Effector memory CD8-positive, alpha-beta T cell (primary cell): ENCODE measurements around the gene ZBTB24.

ENCODE experiments used
- ATAC-seq: fragments of 150-1000 bp; cut with Tn5 transposase; replicated peaks from 2 replicates; pipeline ENCODE4 v1.10.0; 2021; ENCODE audit warnings: mild to moderate bottlenecking, moderate library complexity
- DNase-seq, 3 experiments: peaks; one replicate each; pipeline ENCODE4 v3.0.0; 2021
- H3K27ac Mint-ChIP-seq, 2 donors: one replicate each; pipeline ENCODE4 v1.8.0; 2022; ENCODE audit warnings: mild to moderate bottlenecking in 2 of 2, mixed read lengths in 2 of 2, moderate library complexity in 2 of 2
- H3K27me3 Mint-ChIP-seq, 2 donors: one replicate each; pipeline ENCODE4 v1.8.0; 2022; ENCODE audit warnings: mixed read lengths in 2 of 2
- H3K36me3 Mint-ChIP-seq: one replicate; pipeline ENCODE4 v1.8.0; 2022; ENCODE audit warnings: mild to moderate bottlenecking, moderate library complexity, mixed read lengths; ENCODE audit not compliant: insufficient read depth
- H3K4me1 Mint-ChIP-seq, 2 donors: one replicate each; pipeline ENCODE4 v1.8.0; 2022; ENCODE audit warnings: low read depth in 2 of 2, mixed read lengths in 2 of 2
- H3K4me3 Mint-ChIP-seq, 2 donors: one replicate each; pipeline ENCODE4 v1.8.0; 2022; ENCODE audit warnings: mild to moderate bottlenecking in 2 of 2, mixed read lengths in 2 of 2, moderate library complexity in 2 of 2
- H3K9me3 Mint-ChIP-seq, 2 donors: one replicate each; pipeline ENCODE4 v1.8.0; 2022; ENCODE audit warnings: mixed read lengths in 2 of 2

ZBTB24 gene

DNA sequence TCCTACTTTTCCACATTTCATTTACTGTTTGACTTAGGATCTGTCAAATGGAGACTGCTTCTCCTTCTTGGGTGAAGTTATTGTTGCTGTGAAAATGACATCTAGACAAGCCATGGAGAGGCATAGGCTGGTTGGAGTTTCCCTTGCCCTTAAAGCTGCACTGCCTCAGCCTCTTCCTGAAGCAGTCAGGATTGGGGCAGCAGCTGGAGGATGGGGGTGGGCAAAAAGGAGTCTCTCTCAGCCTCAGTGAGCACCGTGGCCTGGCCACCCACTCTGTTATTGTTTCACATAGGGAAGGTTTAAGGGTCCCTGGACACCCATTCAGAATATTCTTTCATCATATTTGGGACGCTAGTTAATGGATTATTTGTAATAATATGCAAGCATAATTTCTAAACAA, 7.7 kb upstream of the ZBTB24 start:
- Mint-ChIP-seq H3K4me3 (peak overlapping the region; percentile 3 to 43), H3K9me3 (no peaks in the 10 kb centered on the region), H3K27ac (peak overlapping the region; percentile 54 to 59), H3K4me1 (peaks cover 14 to 16% of the 10 kb centered on the region in 2 donors), H3K36me3 (no peaks in the 10 kb centered on the region), H3K27me3 (no peaks in the 10 kb centered on the region)
- ATAC-seq (no peak), DNase-seq (no peak)

DNA sequence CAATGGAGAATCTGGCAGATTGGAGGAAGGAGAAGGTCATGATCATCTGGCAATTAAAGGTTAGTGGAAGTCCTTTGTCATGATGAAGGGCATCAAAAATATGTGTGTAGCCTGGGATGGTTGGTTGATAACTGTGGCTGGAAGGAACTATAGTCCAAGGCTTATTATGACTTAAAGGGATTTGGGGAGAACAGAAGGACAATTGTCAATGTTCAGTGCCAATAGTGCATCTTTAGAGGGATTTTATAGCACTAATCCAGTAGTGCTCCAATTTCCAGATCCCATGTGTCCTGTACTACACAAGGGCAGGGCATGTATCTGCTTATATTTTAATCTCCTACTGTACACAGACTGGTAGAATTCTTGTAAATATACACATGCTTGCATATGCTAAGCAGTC, 5.0 kb upstream of the ZBTB24 start:
- no peaks in the 10 kb centered on the region for H3K9me3 Mint-ChIP-seq
- ATAC-seq = no peak
- DNase-seq = no peak
- peaks cover 14 to 23% of the 10 kb centered on the region in 2 donors for H3K4me1 Mint-ChIP-seq
- H3K27me3 Mint-ChIP-seq = no peaks in the 10 kb centered on the region
- H3K27ac Mint-ChIP-seq = no peak overlapping the region
- no peaks in the 10 kb centered on the region for H3K36me3 Mint-ChIP-seq
- H3K4me3 Mint-ChIP-seq = no peak overlapping the region

DNA sequence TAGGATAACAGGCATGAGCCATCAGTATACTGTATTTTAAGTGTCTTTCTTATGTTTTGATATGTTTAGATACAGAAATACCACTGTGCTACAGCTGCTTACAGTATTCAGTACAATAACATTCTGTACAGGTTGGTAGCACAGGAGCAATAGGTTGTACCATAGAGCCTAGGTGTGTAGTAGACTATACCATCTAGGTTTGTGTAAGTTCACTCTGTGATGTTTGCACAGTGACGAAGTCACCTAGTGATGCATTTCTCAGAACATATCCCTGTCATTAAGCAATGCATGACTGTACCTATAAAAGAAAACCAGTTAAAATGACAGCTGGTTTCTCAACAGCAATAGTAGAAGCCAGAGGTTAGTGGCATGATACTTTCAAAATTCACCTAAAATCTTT, 3.0 kb upstream of the ZBTB24 start:
- H3K36me3 Mint-ChIP-seq = peaks cover 9% of the 10 kb centered on the region
- ATAC-seq = no peak
- H3K9me3 Mint-ChIP-seq = no peaks in the 10 kb centered on the region
- no peak overlapping the region for H3K4me3 Mint-ChIP-seq
- H3K27me3 Mint-ChIP-seq = no peaks in the 10 kb centered on the region
- peaks cover 20 to 26% of the 10 kb centered on the region in 2 donors for H3K4me1 Mint-ChIP-seq
- peak overlapping the region in 1 of 2 donors; percentile 81 for H3K27ac Mint-ChIP-seq
- DNase-seq = no peak

DNA sequence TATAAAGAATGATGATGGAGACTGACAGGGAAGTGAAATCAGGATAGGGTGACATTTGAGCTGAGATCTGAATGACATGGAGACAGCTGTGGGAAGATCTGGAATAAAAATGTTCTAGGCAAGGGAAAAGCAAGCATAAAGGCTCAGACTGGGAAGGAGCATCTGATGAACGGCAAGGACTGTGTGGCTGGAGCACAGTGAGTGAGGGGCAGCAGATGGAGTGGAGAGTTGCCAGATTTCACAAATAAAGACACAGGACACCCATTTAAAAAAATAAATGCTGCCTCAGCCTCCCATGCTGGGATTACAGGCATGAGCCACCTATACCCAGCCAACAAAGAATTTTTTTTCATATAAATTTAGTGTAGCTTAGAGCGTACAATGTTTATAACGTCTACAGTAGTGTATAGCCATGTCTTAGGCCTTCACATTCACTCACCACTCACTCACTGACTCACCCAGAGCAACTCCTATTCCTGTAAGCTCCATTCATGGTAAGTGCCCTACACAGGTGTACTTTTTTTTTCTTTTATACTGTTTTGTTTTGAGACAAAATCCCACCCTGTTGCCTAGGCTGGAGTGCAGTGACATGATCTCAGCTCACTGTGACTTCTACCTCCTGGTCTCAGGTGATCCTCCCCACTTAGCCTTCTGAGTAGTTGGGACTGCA, 2.4 kb upstream of the ZBTB24 start:
- peaks cover 10% of the 10 kb centered on the region for H3K36me3 Mint-ChIP-seq
- DNase-seq = no peak
- ATAC-seq = no peak

DNA sequence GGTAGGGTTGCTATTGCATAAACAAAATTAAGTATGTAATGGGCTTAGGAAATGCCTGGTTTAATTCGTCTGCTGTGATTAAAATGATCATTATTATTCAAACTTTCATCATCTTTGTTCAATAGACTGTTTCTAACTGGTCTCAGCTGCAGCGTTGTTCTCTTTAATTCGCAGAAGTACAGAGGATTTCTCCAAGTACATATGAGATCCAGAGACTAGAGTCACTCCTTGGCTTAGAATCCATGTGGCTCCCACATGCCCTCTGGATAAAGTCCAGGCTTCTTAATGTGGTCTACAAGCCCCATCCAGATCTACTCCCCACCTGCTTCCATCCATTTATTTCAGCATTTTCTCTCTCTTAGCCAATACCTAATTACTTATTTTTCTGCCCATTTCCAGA, 1.1 kb upstream of the ZBTB24 start:
- Mint-ChIP-seq H3K4me1 (peaks cover 29 to 31% of the 10 kb centered on the region in 2 donors), H3K27me3 (no peaks in the 10 kb centered on the region), H3K9me3 (no peaks in the 10 kb centered on the region), H3K27ac (peak overlapping the region; percentile 25 to 49), H3K36me3 (peaks cover 19% of the 10 kb centered on the region), H3K4me3 (peak overlapping the region; percentile 63 to 75)
- ATAC-seq (no peak), DNase-seq (no peak)

More for the DNA sequence above, 2.4 kb upstream of the ZBTB24 start:
- peaks cover 21 to 23% of the 10 kb centered on the region in 2 donors for H3K4me1 Mint-ChIP-seq
- no peaks in the 10 kb centered on the region for H3K27me3 Mint-ChIP-seq
- no peaks in the 10 kb centered on the region for H3K9me3 Mint-ChIP-seq
- H3K4me3 Mint-ChIP-seq = no peak overlapping the region
- peak overlapping the region in 1 of 2 donors; percentile 81 for H3K27ac Mint-ChIP-seq

DNA sequence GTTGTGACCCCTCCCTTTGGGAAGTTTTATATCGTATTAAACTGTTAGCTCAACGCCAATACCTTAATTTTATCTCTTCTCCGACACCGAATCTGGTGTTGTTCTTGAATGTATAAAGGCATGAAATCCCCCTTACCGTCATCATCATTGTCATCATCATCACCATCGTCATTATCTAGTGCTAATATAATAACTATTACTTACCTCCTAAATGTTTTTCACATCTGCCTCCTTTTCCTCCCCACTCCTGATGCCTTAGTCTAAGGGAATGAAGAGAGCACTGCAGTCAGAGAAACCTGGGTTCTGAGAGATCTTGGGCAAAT, 677 bp upstream of the ZBTB24 start:
- peak; percentile 18 for ATAC-seq
- Mint-ChIP-seq H3K4me3 (peak overlapping the region; percentile 63 to 75), H3K27ac (peak overlapping the region; percentile 25 to 49), H3K36me3 (peaks cover 23% of the 10 kb centered on the region), H3K27me3 (no peaks in the 10 kb centered on the region), H3K4me1 (peaks cover 34 to 35% of the 10 kb centered on the region in 2 donors), H3K9me3 (no peaks in the 10 kb centered on the region)
- DNase-seq = no peak

DNA sequence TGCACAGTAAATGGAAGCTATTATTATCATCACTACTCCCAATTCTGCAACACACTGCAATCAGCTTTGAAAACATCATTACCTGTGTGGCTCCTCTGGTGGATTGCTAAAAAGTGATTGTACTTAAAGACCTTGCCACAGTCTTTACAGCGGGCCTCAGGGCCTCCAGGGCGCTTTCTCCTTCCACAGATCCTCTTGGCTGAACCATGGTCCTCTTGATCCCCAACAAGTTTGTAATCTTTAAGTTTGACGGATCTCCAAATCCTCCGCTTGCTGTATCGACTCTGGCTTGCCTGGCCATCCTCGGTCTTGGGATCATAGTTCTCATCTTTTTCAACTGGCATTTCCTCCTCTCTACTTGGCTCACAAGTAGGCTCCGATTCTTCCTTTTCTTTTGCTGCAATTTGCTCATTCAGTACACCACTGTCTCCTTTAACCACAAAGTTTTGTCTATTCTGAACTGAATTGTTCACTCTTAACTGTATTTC, 2.0 kb downstream of the ZBTB24 start:
- H3K9me3 Mint-ChIP-seq = no peaks in the 10 kb centered on the region
- peaks cover 52 to 60% of the 10 kb centered on the region in 2 donors for H3K4me1 Mint-ChIP-seq
- H3K27me3 Mint-ChIP-seq = no peaks in the 10 kb centered on the region
- ATAC-seq = no peak
- peaks cover 34% of the 10 kb centered on the region for H3K36me3 Mint-ChIP-seq
- H3K27ac Mint-ChIP-seq = no peak overlapping the region
- DNase-seq = no peak
- peak overlapping the region; percentile 86 to 92 for H3K4me3 Mint-ChIP-seq

DNA sequence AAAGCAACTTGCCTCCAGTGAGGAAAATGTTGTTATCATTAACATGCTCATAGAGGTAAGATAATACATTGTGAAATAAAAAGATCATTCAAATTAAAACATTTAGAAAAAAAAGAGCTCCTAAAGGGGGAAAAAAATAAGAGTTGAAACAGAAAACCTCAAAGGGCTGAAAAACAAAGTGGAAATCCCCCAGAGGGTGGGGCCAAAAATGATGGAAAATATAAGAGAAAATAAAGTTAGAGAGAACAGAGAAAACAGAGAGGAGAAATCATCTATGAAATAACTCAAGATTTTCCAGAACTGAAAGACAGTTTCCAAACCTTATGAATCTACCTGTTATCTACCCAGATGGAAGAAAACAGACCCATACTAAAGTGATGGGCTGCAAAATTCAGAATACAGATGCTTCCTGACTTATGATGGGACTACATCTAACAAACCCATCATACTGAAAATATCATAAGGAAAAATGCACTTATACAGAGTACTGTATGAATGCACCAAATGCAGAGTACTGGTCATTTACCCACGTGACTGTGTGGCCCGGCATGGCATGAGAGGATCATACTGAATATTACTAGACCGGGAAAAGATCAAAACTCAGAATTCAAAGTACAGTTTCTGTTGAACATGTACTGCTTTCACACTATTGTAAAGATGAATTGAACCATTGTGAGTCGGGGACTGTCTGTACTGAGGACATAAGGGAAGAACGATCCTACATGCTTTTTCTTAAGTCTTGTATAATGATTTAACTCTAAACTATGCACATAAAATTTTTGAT, 4.0 kb downstream of the ZBTB24 start:
- H3K4me3 Mint-ChIP-seq = peak overlapping the region; percentile 86 to 92
- H3K27me3 Mint-ChIP-seq = no peaks in the 10 kb centered on the region
- ATAC-seq (no peak), DNase-seq (no peak)
- H3K36me3 Mint-ChIP-seq = peaks cover 54% of the 10 kb centered on the region
- peak overlapping the region; percentile 63 to 74 for H3K27ac Mint-ChIP-seq
- peaks cover 52 to 69% of the 10 kb centered on the region in 2 donors for H3K4me1 Mint-ChIP-seq
- H3K9me3 Mint-ChIP-seq = no peaks in the 10 kb centered on the region

DNA sequence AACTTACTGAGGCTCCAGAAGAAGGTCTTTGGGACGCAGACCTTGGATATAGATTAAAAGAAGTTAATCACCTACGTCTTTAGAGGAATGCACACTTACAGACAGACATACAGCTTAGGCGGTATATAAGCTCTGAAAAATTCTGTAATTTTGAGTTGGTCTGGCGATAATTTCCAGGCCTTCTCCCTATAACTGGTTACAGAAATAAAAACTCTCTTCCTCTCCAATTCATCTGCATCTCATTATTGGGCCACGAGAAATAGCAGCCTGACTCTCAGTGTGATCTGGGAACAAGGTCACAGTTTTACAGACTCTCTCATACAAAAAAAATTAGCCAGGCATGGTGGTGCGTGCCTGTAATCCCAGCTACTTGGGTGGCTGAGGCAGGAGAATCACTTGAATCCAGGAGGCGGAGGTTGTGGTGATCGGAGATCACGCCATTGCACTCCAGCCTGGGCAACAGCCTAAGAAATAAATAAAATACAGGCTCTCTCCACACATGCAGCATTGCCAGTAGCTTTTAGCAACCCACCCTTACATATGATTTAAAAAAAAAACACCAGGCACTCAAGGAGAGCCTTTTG, 4.7 kb downstream of the ZBTB24 start:
- peak overlapping the region; percentile 86 to 92 for H3K4me3 Mint-ChIP-seq
- no peaks in the 10 kb centered on the region for H3K9me3 Mint-ChIP-seq
- H3K4me1 Mint-ChIP-seq = peaks cover 52 to 72% of the 10 kb centered on the region in 2 donors
- DNase-seq (no peak), ATAC-seq (no peak)
- H3K36me3 Mint-ChIP-seq = peaks cover 61% of the 10 kb centered on the region
- peak overlapping the region; percentile 63 to 74 for H3K27ac Mint-ChIP-seq
- no peaks in the 10 kb centered on the region for H3K27me3 Mint-ChIP-seq

DNA sequence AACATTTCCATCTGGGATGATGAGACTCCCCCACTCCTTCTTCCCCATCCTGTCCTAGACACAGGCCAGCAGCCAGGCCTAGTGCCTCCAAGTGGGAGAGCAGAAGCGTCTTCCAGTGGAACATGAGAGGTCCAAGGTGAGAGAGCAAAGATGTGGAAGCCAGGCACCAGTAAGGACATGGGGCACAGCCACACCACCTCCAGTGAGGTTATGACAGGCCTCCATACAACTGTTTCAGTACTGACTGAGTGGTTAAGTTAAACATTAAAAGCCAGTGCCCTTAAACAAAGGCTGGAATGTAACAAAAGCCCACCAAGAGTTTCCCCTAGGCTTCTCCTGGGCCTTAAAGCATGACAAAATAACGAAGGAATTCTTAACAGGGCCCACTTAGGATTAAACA, 5.3 kb downstream of the ZBTB24 start:
- no peaks in the 10 kb centered on the region for H3K9me3 Mint-ChIP-seq
- no peak for DNase-seq
- peaks cover 58 to 78% of the 10 kb centered on the region in 2 donors for H3K4me1 Mint-ChIP-seq
- H3K36me3 Mint-ChIP-seq = peaks cover 65% of the 10 kb centered on the region
- H3K27me3 Mint-ChIP-seq = no peaks in the 10 kb centered on the region
- ATAC-seq = no peak
- peak overlapping the region; percentile 41 to 67 for H3K27ac Mint-ChIP-seq
- peak overlapping the region; percentile 86 to 92 for H3K4me3 Mint-ChIP-seq

DNA sequence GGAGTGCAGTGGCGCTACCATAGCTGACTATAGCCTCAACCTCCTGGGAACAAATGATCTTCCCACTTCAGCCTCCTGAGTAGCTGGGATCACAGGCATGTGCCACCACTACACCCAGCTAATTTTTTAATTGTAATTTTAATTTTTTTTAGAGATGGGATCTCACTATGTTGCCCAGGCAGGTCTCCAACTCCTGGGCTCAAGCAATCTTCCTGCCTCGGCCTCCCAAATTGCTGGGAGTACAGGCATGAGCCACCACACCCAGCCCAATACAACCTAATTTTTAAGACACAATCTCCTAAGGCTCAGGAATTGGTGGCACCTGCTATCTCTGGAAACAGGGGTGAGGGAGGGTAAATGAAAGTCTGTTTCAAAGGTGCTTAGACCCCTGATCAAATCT, 5.8 kb downstream of the ZBTB24 start:
- H3K36me3 Mint-ChIP-seq = peaks cover 66% of the 10 kb centered on the region
- peak overlapping the region; percentile 86 to 92 for H3K4me3 Mint-ChIP-seq
- no peaks in the 10 kb centered on the region for H3K27me3 Mint-ChIP-seq
- peaks cover 58 to 80% of the 10 kb centered on the region in 2 donors for H3K4me1 Mint-ChIP-seq
- DNase-seq (no peak), ATAC-seq (no peak)
- no peaks in the 10 kb centered on the region for H3K9me3 Mint-ChIP-seq
- peak overlapping the region; percentile 41 to 67 for H3K27ac Mint-ChIP-seq

DNA sequence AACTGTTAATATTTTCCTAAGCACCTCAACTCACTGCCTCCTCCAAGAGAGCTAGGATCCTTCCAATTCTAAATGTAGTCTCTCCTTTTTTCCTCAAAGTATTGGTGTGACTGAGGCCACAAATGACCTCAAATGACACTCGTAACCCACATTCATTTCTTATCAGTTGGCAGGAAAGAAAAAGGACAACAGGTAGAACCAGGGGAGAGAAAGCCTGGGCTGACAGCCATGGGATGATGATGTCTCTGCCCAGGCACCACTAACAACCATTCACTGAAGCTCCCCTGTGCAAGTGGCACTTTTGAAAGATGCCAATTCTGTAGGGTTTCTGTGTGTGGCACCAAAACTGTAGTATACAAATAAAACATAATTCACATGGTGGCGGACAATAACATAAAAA, 7.4 kb downstream of the ZBTB24 start:
- no peak for DNase-seq
- Mint-ChIP-seq H3K27me3 (no peaks in the 10 kb centered on the region), H3K36me3 (peaks cover 67% of the 10 kb centered on the region), H3K27ac (peak overlapping the region in 1 of 2 donors; percentile 60), H3K4me3 (no peak overlapping the region), H3K4me1 (peaks cover 55 to 70% of the 10 kb centered on the region in 2 donors), H3K9me3 (no peaks in the 10 kb centered on the region)
- no peak for ATAC-seq

DNA sequence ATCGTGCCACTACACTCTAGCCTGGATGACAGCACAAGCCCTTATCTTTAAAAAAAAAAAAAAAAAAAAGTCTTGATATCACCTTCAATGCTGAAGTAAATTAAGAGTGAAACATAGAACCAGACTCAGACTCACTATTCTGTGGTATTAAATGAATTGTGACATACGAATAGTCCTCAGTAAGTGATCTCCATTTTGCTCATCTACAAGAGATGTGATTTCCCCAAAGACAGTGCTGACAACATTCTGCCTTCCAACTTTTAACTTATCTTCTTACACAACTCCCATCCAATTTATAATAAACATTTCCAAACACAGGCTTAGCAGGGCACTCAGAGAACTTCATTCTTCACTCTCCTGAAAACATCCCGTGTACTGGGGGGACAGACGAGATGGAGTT, 8.0 kb downstream of the ZBTB24 start:
- ATAC-seq (no peak), DNase-seq (no peak)
- H3K9me3 Mint-ChIP-seq = no peaks in the 10 kb centered on the region
- H3K27ac Mint-ChIP-seq = no peak overlapping the region
- H3K27me3 Mint-ChIP-seq = no peaks in the 10 kb centered on the region
- H3K4me1 Mint-ChIP-seq = peaks cover 52 to 66% of the 10 kb centered on the region in 2 donors
- peaks cover 73% of the 10 kb centered on the region for H3K36me3 Mint-ChIP-seq
- no peak overlapping the region for H3K4me3 Mint-ChIP-seq
